GM12878 (cell line): Measurements from ENCODE around the gene KRT6C. TPM values are rescaled to one million over a fixed set of nuclear protein-coding genes. Genes with fewer than 3 reads are reported as not detected.

Experiments used
- ATAC-seq: fragments of 200-7000 bp; cut with Tn5 transposase; 3 replicates; pipeline ENCODE4 v1.9.1; 2020; ENCODE audit warnings: mild to moderate bottlenecking, moderate library complexity
- BruUV-seq: library from RNA; stranded (reverse); fragments of 400-500 nt; replicated peaks from 2 replicates; lab custom pipeline; 2021; lab: Mats Ljungman, UMichigan
- CTCF ChIA-PET: fragments of 300-600 bp; sonication (Branson Sonifier 250); formaldehyde crosslinking; extraction: SDS; loops from one replicate; lab custom pipeline; 2021; ENCODE audit warnings: inconsistent platforms; lab: Yijun Ruan, JAX
- POLR2A ChIA-PET: fragments of 350-600 bp; formaldehyde crosslinking; extraction: SDS; loops from one replicate; lab custom pipeline; 2021; ENCODE audit warnings: inconsistent platforms; lab: Charles Lee
- RAD21 ChIA-PET: fragments of 300-600 bp; sonication (Branson Sonifier 250); formaldehyde crosslinking; loops from one replicate; lab custom pipeline; 2023; ENCODE audit warnings: antibody characterized with exemption; ENCODE audit not compliant: unreplicated experiment; lab: Charles Lee
- SMC1A ChIA-PET: fragments of 300-600 bp; sonication (Branson Sonifier 250); formaldehyde crosslinking; loops from one replicate; lab custom pipeline; 2023; ENCODE audit not compliant: unreplicated experiment, uncharacterized antibody; lab: Charles Lee
- DNase-seq: peaks from one replicate; pipeline ENCODE4 v3.0.0-alpha.2; 2011; ENCODE audit warnings: low read depth, low spot score
- FAIRE-seq: peaks from 3 replicates; lab custom pipeline; 2011; peaks lifted over from hg19 to GRCh38; lab: Jason Lieb, UNC
- H2AFZ ChIP-seq: 2 replicates; pipeline ENCODE4 v1.6.0; 2011; ENCODE audit warnings: low read depth, low read length, control low read depth; ENCODE audit not compliant: control insufficient read depth
- H3K27ac ChIP-seq: 2 replicates; pipeline ENCODE4 v1.5.1; 2011; ENCODE audit warnings: control low read depth; ENCODE audit not compliant: control insufficient read depth, insufficient read depth
- H3K27me3 ChIP-seq, 2 experiments: replicated peaks in 1 of 2; 2 replicates each; pipeline versions ENCODE4 v1.6.0 to v1.6.1; 2011; ENCODE audit warnings: low read length in 1 of 2; ENCODE audit not compliant: control insufficient read depth in 2 of 2, insufficient read depth in 2 of 2
- H3K36me3 ChIP-seq, 2 experiments: 2 replicates each; pipeline ENCODE4 v1.5.1; 2011; ENCODE audit warnings: low read length in 1 of 2; ENCODE audit not compliant: control insufficient read depth in 2 of 2, insufficient read depth in 2 of 2
- H3K4me1 ChIP-seq: 2 replicates; pipeline ENCODE4 v1.6.1; 2011; ENCODE audit warnings: mild to moderate bottlenecking, low read length, moderate library complexity, mixed read lengths; ENCODE audit not compliant: control insufficient read depth, insufficient read depth
- H3K4me2 ChIP-seq: 2 replicates; pipeline ENCODE4 v1.6.0; 2011; ENCODE audit warnings: control low read depth; ENCODE audit not compliant: control insufficient read depth, insufficient read depth
- H3K4me3 ChIP-seq: fragments of 200-600 bp; sonication (generic); 2 replicates; pipeline ENCODE4 v1.5.1; 2016
- H3K79me2 ChIP-seq: 2 replicates; pipeline ENCODE4 v1.6.0; 2011; ENCODE audit warnings: low read length; ENCODE audit not compliant: control insufficient read depth, insufficient read depth
- H3K9ac ChIP-seq: 2 replicates; pipeline ENCODE4 v1.8.0; 2011; ENCODE audit warnings: low read length, control low read depth, mixed read lengths; ENCODE audit not compliant: control insufficient read depth, insufficient read depth
- H3K9me3 ChIP-seq: replicated peaks from 3 replicates; pipeline ENCODE4 v1.5.1; 2011; ENCODE audit warnings: mild to moderate bottlenecking, low read length; ENCODE audit not compliant: control insufficient read depth, insufficient read depth
- H4K20me1 ChIP-seq: 2 replicates; pipeline ENCODE4 v1.6.0; 2011; ENCODE audit not compliant: control insufficient read depth, insufficient read depth
- CEBPB ChIP-seq, 2 experiments: fragments of 150-350 bp in 1 of 2; IDR thresholded peaks; 2 replicates each; pipeline ENCODE4 v1.6.1; 2012 to 2014; ENCODE audit warnings: low read depth in 2 of 2, low read length in 2 of 2, borderline replicate concordance in 1 of 2, inconsistent platforms in 1 of 2
- CREB1 ChIP-seq: IDR thresholded peaks from 2 replicates; pipeline ENCODE4 v1.6.1; 2012; ENCODE audit warnings: low read depth, mild to moderate bottlenecking, inconsistent platforms
- E4F1 ChIP-seq: fragments of 450-650 bp; IDR thresholded peaks from 2 replicates; pipeline ENCODE4 v1.6.1; 2018; ENCODE audit warnings: borderline replicate concordance, mild to moderate bottlenecking; ENCODE audit not compliant: partially characterized antibody
- IRF3 ChIP-seq: fragments of 450-650 bp; IDR thresholded peaks from 2 replicates; pipeline ENCODE4 v1.6.1; 2014; ENCODE audit warnings: mild to moderate bottlenecking
- MEF2B ChIP-seq: fragments of 450-650 bp; IDR thresholded peaks from 2 replicates; pipeline ENCODE4 v1.6.1; 2018; ENCODE audit warnings: mild to moderate bottlenecking, moderate library complexity; ENCODE audit not compliant: partially characterized antibody, poor library complexity, severe bottlenecking
- NR2C2 ChIP-seq: IDR thresholded peaks from 2 replicates; pipeline ENCODE4 v1.6.1; 2011; ENCODE audit warnings: borderline replicate concordance, low read depth; ENCODE audit not compliant: control insufficient read depth, insufficient read length
- PAX8 ChIP-seq: fragments of 450-650 bp; IDR thresholded peaks from 2 replicates; pipeline ENCODE4 v1.6.1; 2017; ENCODE audit warnings: mild to moderate bottlenecking, moderate library complexity
- PKNOX1 ChIP-seq: fragments of 450-650 bp; IDR thresholded peaks from 2 replicates; pipeline ENCODE4 v1.6.1; 2016; ENCODE audit warnings: mild to moderate bottlenecking
- SMAD5 ChIP-seq: IDR thresholded peaks from 2 replicates; pipeline ENCODE4 v1.6.1; 2016; ENCODE audit warnings: antibody characterized with exemption, low read depth
- SRF ChIP-seq, 2 experiments: IDR thresholded peaks; 2 replicates each; pipeline ENCODE4 v1.6.1; 2011; ENCODE audit warnings: low read depth in 2 of 2, low read length in 2 of 2, mild to moderate bottlenecking in 1 of 2, moderate library complexity in 1 of 2
- STAT3 ChIP-seq: IDR thresholded peaks from 2 replicates; pipeline ENCODE4 v1.6.1; 2011; ENCODE audit warnings: low read depth, low read length, improper control_type of control experiment
- TCF12 ChIP-seq: IDR thresholded peaks from 2 replicates; pipeline ENCODE4 v1.6.1; 2011; ENCODE audit warnings: low read depth, mild to moderate bottlenecking, low read length
- ZNF592 ChIP-seq: fragments of 450-650 bp; IDR thresholded peaks from 2 replicates; pipeline ENCODE4 v1.6.1; 2017; ENCODE audit warnings: mild to moderate bottlenecking, moderate library complexity
- WGBS: methylation state at CpG from one replicate; pipeline ENCODE4 v1.1.6; 2016; ENCODE audit warnings: low lambda C conversion rate; ENCODE audit not compliant: insufficient replicate concordance, insufficient coverage; ENCODE audit errors: missing lambda C conversion rate; 5-methylcytosine and 5-hydroxymethylcytosine counted together
- in situ Hi-C: fragments of 300-500 bp; cut with MboI; formaldehyde crosslinking; loops from 9 replicates; pipeline ENCODE4 v1.14.3; 2018; ENCODE audit warnings: mixed read lengths
- intact Hi-C: fragments of 100-400 bp; cut with micrococcal nuclease; formaldehyde crosslinking; loops from one replicate; pipeline ENCODE4 v1.14.2; 2022; ENCODE audit not compliant: unreplicated experiment
- polyA plus RNA-seq, 11 experiments: library from polyadenylated mRNA; depleted of rRNA in 4 of 11; unstranded in 6 of 11; stranded (reverse) in 5 of 11; fragments of >200 nt; fragmentation: Nextera tagmentation in 4 of 11; fragmentation: Illumina TruSeq in 1 of 11; extraction: Ambion mirVana in 4 of 11; extraction: Trizol in 1 of 11; gene quantifications; 1 replicate in 1 of 11; 2 replicates in 10 of 11; pipeline versions ENCODE4 v1.2.1 to v1.2.3, GENCODE V29; 2011 to 2016; ENCODE audit warnings: inconsistent platforms in 2 of 11, missing spikeins in 2 of 11, low read depth in 1 of 11
- total RNA-seq, 4 experiments: library from RNA; depleted of rRNA in 3 of 4; stranded (reverse); fragments of >200 nt in 3 of 4; fragmentation: Illumina TruSeq in 1 of 4; extraction: Trizol in 1 of 4; gene quantifications; 2 replicates each; pipeline versions ENCODE4 v1.2.1 to v1.2.3, GENCODE V29; 2013 to 2021

KRT6C gene
- total and polyA plus RNA-seq, 10 of the 15 experiments (the other 5 are each of a cell fraction or from before 2014, with no cell fraction given) = not detected

GRCh38 chr12:52494100-52494499 lies 20.5 kb upstream of the KRT6C start (continued):
- TF ChIP-seq IRF3 (no peak), STAT3 (no peak), TCF12 (no peak), NR2C2 (no peak), E4F1 (no peak)

- Histone ChIP-seq H4K20me1 (no peaks in the 10 kb centered on the region), H3K4me2 (no peak within 1 kb of the TSS), H3K79me2 (no peaks in the 10 kb centered on the region), H3K27ac (no peak within 1 kb of the TSS), H3K27me3 (peaks cover 0 to 3% of the 10 kb centered on the region in 2 experiments; a peak in 2 of 4 replicates), H3K9ac (no peak within 1 kb of the TSS), H3K4me1 (no peaks in the 10 kb centered on the region), H3K4me3 (no peak within 1 kb of the TSS), H3K9me3 (no peaks in the 10 kb centered on the region), H2AFZ (no peak within 1 kb of the TSS), H3K36me3 (no peaks in the 10 kb centered on the region)
- intact Hi-C loops = no loop called here
- 3% methylated on average over 2 of the region's 2 CpGs for WGBS
- no peak for FAIRE-seq
- DNase-seq = no peak
- no TSS peak for BruUV-seq
- no peak for TF ChIP-seq MEF2B
- TF ChIP-seq CREB1 = no peak
- no peak for TF ChIP-seq PAX8
- no peak for TF ChIP-seq ZNF592
- TF ChIP-seq SRF (IDR thresholded peaks at IDR 0.05; ENCODE audit: low read depth in 2 of 2, low read length in 2 of 2) = no peak
- TF ChIP-seq SMAD5 = no peak
- no peak for TF ChIP-seq PKNOX1
- no peak for TF ChIP-seq CEBPB (IDR thresholded peaks at IDR 0.05; ENCODE audit: borderline replicate concordance in 1 of 2, low read depth in 2 of 2, low read length in 2 of 2)
- in situ Hi-C loops = no loop called here
- ChIA-PET CTCF (no interaction called here), SMC1A (interaction anchor here (1.5 kb wide), 1 partner anchor 13 kb away, joined by 5 read pairs; no protein-coding TSS in a partner anchor), RAD21 (no interaction called here), POLR2A (no interaction called here)
- ATAC-seq = no peak
Observed at GRCh38 chr12:52493172-52493571, 19.6 kb upstream of the KRT6C start, which contains the start of gene KRT6A. Gene KRT6A (minus strand): TSS chr12:52493257. CDS start chr12:52493188, 69 bp downstream.
